ENCODE data around the gene CROCC2.
A peak's percentile ranks its signal among the peaks of the same experiment; 100 is the strongest.

The CROCC2 gene

DNA sequence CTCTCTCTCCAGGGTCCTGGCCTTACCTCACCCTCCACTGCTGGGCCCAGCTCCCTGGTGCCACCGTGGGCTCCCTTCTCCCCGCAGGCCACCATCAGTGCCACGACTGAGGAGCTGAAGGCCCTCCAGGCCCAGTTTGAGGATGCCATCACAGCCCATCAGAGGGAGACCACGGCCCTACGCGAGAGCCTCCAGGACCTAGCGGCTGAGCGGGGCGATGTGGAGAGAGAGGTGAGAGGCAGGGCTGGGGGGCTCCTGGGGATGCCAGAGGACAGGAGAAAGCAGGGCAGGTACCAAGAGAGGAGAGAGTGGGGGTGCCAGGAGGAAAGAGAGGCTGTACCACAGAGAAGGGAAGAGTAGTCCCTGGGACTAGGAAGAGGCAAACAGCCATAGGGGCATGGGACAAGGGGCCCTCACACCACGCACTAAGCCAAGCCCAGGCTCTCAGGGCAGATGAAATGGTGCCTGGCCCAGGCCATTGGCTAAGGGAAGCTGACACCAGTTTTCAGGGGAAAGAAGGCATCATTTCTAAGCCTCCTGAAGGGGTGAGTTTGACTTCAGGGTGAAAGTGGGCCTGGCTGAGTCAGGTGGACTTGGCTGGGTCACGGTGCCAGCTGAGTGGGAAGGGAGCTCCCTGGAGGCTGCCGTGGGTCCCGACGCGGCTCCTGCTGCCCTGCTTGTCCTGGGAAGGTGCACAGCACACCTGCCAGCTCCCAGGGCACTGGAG, 53.2 kb downstream of the CROCC2 start:
- DNase-seq, result peak; percentile 41

DNA sequence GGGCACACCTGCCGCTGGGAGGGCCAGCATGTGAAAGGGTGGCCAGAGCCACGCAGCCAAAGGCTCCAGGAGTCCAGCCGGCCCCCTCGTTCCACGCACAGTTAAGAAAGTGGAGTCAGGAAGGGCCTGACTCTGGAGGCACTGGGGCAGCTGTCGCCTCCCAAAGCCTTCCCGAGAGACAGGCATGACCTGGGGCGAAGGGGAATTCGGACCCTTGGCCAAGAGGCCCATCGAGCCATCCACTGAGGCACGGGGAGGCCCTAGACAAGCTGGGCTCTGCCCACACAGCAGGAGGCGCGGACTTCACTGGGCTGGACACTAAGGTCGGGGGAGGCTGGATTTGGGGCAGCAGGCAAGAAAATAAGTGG, 53.8 kb downstream of the CROCC2 start:
- DNase-seq, result peak; percentile 55

DNA sequence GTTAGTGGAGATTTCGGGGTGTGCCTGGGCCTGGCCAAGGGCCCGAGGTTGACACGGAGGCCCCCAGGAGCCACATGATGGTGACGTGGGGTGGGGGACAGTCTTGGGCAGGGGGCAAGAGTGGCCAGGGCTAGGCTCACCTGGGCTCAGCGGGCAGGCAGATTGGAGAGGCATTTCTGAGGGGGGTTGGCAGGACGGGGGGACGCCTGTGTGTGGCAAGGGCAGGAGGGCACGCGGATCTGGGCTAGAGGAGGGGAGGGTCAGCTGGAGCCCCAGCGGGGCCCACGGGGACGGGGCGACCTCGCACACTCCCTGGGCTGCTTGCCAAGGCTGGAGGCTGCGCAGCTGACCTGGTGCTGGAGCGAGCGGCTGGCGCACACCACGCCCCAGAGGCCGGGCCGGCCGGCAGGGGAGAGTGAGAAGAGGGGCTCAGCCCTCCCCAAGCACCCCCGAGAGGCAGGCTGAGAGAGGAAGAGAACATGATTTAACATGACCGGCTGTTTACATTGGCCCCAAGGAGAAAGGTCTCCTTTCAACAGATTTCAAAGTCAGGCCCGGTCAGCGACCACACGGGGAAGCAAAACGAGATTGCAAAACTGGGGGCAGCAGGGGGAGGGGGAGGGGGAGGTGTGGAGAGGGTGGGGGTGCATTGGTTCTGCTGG, 54.3 kb downstream of the CROCC2 start:
- DNase-seq, result peak; percentile 22

GRCh38 chr2:240960971-240961876, 55.1 kb downstream of the CROCC2 start:
- DNase-seq, result peak; percentile 17

GRCh38 chr2:240961910-240962299, 55.8 kb downstream of the CROCC2 start:
- DNase-seq, result peak; percentile 17

DNA sequence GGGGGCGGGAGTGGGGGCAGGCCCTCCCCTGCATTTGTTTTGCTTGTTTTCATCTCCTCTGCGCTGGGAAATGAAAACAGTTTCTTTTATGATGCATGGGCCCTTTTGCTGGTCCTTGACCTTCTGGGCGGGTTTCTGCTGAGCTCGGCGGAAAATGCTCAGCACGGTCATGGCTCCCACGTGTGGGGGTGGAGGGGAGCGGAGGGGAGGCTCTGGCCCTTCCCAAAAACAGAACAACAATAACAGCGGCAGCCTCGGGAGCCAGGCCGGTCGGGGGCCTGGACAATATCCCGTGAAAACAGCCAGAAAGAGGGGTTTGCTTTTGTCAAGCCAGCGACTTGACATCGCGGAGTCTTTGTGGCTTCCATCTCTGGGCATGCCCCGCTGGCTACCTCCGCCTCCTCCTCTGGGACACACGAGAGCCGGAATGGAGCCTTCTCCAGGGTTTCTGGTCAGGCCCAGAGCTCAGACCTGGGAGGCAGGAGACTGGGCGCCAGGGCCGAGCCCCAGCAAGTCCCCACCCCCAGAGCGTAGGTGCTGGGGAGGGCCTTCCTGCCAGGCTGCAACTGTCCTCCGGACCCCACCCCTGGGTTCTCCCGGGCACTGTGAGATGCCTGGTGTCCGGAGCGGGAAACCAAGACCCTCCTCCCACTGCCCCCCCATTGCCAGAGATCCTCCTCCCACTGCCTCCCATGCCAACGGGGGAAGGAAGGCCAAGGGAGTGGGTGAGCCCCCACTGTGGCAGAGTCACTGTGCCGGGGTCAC, 56.3 kb downstream of the CROCC2 start:
- peak; percentile 46 for DNase-seq

GRCh38 chr2:240963065-240963867, 57.1 kb downstream of the CROCC2 start:
- DNase-seq, result peak; percentile 48

DNA sequence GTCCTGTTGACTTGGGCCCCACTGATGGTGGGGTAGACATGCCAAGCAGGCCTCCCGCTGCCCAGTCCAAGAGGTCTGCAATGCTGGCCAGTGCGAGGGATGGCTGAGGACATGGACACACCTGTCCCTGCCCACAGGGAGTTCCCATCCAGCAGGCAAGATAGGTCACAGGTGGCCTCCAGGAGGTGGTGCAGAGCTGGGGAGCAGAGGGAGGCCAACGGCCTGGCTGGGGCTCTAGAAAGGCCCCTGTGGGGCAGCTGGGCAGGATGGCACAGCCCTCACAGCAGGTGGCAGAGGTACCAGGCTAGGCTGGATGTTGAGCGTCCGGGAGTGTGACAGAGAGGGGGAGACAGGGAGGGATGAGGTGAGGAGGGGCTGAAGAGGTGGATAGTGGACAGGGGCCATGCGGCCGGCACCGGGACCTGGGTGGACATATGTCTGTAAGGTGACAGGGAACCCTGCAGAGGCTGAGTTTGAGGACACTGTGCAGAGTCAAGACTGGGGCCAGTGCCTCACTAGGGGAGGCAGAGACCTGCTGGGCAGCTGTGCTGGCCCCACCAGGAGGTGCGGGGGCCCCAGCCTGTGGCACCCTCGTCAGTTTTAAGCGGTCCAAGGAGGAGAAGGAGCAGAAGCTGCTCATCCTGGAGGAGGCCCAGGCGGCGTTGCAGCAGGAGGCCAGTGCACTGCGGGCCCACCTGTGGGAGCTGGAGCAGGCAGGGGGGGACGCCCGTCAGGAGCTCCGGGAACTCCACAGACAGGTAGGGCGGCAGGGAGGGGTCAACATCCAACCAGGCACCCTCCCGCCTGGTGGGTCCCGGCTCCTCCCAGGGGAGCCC, 58.0 kb downstream of the CROCC2 start:
- peak; percentile 39 for DNase-seq

GRCh38 chr2:240964704-240965295, 58.7 kb downstream of the CROCC2 start:
- peak; percentile 44 for DNase-seq

DNA sequence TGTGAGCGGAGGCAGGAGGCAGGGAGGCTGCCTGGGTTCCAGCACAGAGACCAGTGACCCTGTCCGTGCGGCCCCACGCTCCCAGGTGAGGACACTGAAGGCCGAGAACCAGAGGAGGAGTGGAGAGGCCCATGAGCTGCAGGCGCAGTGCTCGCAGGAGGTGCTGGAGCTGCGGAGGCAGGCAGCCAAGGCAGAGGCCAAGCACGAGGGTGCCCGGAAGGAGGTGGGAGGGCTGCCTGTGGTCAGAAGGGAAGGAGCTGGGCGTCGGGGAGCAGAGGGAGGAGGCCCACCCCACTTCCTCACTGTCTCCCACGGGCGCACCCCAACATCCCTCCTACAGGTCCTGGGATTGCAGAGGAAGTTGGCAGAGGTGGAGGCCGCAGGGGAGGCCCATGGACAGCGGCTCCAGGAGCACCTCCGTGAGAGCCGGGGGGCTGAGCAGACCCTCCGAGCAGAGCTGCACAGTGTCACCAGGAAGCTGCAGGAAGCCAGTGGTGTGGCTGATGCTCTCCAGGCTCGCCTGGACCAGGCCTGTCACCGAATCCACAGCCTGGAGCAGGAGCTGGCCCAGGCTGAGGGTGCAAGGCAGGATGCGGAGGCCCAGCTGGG, 59.3 kb downstream of the CROCC2 start:
- DNase-seq, result peak; percentile 50

GRCh38 chr2:240965905-240966456, 59.8 kb downstream of the CROCC2 start:
- no peak for DNase-seq

GRCh38 chr2:240966457-240966905, 60.3 kb downstream of the CROCC2 start:
- DNase-seq, result no peak

DNA sequence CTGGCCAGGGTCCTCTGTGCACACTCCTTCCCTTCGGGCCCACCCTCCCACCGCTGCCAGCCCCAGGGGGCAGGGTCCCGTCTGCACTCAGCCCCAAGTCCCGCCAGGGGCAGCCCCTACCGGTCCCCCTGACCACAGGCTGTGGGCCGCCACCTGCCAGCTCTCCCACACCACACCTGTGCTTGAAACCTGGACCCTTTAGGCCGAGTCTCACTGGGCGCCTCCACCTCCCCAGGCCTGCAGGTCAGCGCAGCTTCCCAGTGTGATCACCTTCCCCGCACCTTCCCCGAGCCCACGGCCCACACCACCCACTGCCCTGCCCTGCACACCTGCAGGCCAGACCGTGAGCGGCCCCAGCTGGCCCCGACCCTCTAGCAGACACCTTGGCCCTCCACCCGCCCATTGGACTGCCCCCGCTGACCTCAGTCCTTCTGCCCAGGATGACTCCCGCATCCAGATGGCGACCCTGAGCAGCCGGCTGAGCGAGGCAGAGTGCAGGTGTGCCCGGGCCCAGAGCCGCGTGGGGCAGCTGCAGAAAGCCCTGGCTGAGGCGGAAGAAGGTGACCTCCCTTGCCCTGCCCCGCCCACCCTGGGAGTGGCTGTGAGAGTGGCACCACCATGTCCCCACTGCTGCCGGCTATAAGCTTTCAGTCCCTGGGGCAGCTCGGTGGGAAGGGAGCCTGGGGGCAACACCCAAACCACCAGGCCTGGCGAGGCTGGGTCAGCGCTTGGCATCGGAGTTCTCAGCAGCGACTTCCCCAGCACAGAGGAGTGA, 61.0 kb downstream of the CROCC2 start:
- no peak for DNase-seq

DNA sequence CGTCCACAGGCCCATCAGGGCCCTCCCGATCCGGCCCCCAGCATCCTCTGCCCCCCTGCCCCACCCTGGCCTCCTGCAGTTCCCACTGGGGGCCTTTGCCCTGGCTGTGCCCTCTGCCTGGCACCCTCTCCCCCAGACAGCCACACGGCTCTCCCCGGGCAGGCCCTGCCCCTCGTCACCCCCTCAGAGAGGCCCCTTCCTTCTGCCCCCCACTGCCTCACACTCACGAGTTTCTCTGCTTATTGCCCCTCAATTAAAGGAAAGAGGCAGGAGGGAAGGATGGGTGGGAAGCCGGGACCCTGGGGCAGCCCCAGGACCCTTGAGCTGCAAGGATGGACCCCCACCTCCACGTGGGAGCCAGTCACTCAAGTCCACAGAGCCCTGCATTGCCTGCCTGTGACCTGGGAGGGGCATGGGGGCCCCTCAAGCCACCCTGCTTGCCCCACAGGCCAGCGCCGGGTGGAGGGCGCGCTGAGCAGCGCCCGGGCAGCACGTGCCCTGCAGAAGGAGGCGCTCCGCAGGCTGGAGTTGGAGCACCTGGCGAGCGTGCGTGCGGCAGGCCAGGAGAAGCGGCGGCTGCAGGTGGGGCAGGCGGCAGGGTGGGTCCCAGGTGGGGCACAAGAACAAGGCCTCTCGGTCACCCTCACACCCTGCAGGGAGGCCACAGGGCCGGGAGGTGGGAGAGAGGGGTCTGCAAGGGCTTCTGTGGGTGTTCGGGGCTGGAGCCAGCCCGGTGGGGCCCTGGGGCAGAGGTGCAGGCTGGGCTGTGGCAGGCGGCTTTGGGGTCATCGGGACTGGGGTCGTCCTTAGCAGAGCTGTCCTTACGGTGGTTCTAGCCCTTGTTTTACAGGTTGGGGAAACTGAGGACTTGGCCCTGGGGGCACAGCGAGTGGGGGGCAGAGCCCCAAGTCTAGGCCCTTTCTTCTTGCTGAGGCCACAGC, 61.8 kb downstream of the CROCC2 start:
- DNase-seq, result no peak

GRCh38 chr2:240968731-240969624, 62.8 kb downstream of the CROCC2 start:
- DNase-seq, result no peak

DNA sequence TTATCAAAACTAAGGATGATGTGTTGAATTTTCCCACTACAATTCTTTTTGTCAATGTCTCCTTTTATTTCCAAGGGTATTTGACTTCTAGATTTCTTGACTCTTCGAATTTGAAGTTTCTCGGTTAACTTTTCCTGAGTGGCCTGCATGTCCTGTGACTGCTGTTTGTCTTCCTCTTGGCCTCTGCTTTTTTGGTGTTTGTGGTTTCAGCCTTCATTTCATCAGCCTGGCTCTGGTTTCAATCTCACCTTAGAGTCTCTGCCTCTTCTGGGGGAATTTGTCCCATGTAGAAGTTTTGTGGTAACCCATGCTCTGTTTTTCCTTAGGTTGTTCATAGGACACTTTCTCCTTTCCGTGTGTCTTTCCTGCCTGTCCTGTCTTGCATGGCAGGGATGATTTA, 64.0 kb downstream of the CROCC2 start:
- DNase-seq, result no peak

DNA sequence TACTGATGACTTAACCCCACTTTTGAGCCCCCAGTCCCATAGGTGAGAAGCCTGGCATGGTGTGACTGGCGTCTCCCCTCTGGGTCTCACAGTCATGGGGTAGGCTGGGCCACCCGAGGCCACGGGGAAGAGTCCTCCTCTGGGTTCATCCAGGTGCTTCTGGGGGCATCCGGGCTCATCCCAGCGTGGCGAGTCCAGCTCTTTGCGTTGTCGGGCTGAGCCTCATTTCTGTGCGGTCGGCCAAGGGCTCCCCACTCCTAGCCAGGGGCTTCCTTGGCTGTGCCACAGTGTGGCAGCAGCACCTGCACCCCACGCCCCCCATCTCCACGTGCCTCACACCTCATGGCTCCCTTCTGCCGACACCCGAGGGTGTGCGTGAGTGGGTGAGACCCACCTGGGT, 64.7 kb downstream of the CROCC2 start:
- DNase-seq, result no peak

All from islet precursor cell (in vitro differentiated cells).